ENCODE results near the gene FOXL2NB.

Gene FOXL2NB

GRCh38 chr3:138928727-138929372, 18.2 kb upstream of the FOXL2NB start:
- DNase-seq (ENCODE audit: low read depth in 3 of 3), result no peak

- DNase-seq (ENCODE audit: low read depth in 3 of 3), result no peak
These were observed 13.8 kb upstream of the FOXL2NB start for GRCh38 chr3:138933068-138933668.

GRCh38 chr3:138933981-138934691, 12.9 kb upstream of the FOXL2NB start:
- no peak for DNase-seq (ENCODE audit: low read depth in 3 of 3)

- no peak for DNase-seq (ENCODE audit: low read depth in 3 of 3)
These were observed 11.5 kb upstream of the FOXL2NB start for GRCh38 chr3:138935505-138935862.

GRCh38 chr3:138935863-138936740, 10.9 kb upstream of the FOXL2NB start:
- peak; percentile 44 to 76 (median 57) for DNase-seq (ENCODE audit: low read depth in 3 of 3)

GRCh38 chr3:138936741-138937689, 10.0 kb upstream of the FOXL2NB start:
- DNase-seq (ENCODE audit: low read depth in 3 of 3), result no peak

GRCh38 chr3:138937690-138938055, 9.3 kb upstream of the FOXL2NB start:
- DNase-seq (ENCODE audit: low read depth in 3 of 3), result no peak

GRCh38 chr3:138938056-138938876, 8.8 kb upstream of the FOXL2NB start:
- no peak for DNase-seq (ENCODE audit: low read depth in 3 of 3)

- no peak for DNase-seq (ENCODE audit: low read depth in 3 of 3)
These were observed 8.0 kb upstream of the FOXL2NB start for GRCh38 chr3:138938877-138939560.

GRCh38 chr3:138939561-138940241, 7.3 kb upstream of the FOXL2NB start:
- DNase-seq (ENCODE audit: low read depth in 3 of 3), result no peak

GRCh38 chr3:138940446-138940845, 6.6 kb upstream of the FOXL2NB start:
- no peak for DNase-seq (ENCODE audit: low read depth in 3 of 3)

- DNase-seq (ENCODE audit: low read depth in 3 of 3), result no peak
These were observed 5.6 kb upstream of the FOXL2NB start for GRCh38 chr3:138941259-138941885.

GRCh38 chr3:138942271-138942670, 4.7 kb upstream of the FOXL2NB start:
- DNase-seq (ENCODE audit: low read depth in 3 of 3), result no peak

- no peak for DNase-seq (ENCODE audit: low read depth in 3 of 3)
These were observed 4.0 kb upstream of the FOXL2NB start for GRCh38 chr3:138942861-138943623.

- DNase-seq (ENCODE audit: low read depth in 3 of 3), result no peak
These were observed 3.0 kb upstream of the FOXL2NB start for GRCh38 chr3:138943724-138944653.

- DNase-seq (ENCODE audit: low read depth in 3 of 3), result no peak
These were observed 2.4 kb upstream of the FOXL2NB start for GRCh38 chr3:138944654-138944928.
